Panc1 (cell line): ENCODE measurements around the gene C21orf91. TPM values are rescaled to one million over a fixed set of nuclear protein-coding genes. Genes with fewer than 3 reads are reported as not detected.

Source experiments
- ATAC-seq: fragments of 200-7000 bp; cut with Tn5 transposase; 2 replicates; pipeline ENCODE4 v1.9.1; 2020; ENCODE audit warnings: mild to moderate bottlenecking, moderate library complexity
- BruUV-seq: library from RNA; stranded (reverse); fragments of 400-500 nt; replicated peaks from 2 replicates; lab custom pipeline; 2021; lab: Mats Ljungman, UMichigan
- CTCF ChIA-PET: fragments of 300-600 bp; sonication (Branson Sonifier 250); formaldehyde crosslinking; loops from one replicate; lab custom pipeline; 2022; ENCODE audit warnings: antibody characterized with exemption; lab: Charles Lee
- POLR2A ChIA-PET: fragments of 300-600 bp; sonication (Branson Sonifier 250); formaldehyde crosslinking; loops from one replicate; lab custom pipeline; 2022; ENCODE audit warnings: antibody characterized with exemption; lab: Charles Lee
- DNase-seq: peaks from one replicate; pipeline ENCODE4 v3.0.0-alpha.2; 2010; ENCODE audit warnings: low read depth, low spot score
- H3K27ac ChIP-seq: 2 replicates; pipeline ENCODE4 v1.5.1; 2011; ENCODE audit warnings: mild to moderate bottlenecking, low read length, inconsistent platforms
- H3K27me3 ChIP-seq: fragments of 200-500 bp; sonication (Bioruptor generic); 2 replicates; pipeline ENCODE4 v1.6.0; 2014; ENCODE audit warnings: low read length, inconsistent platforms; ENCODE audit not compliant: control insufficient read depth, insufficient read depth
- H3K36me3 ChIP-seq: fragments of 200-500 bp; sonication (Bioruptor generic); 2 replicates; pipeline ENCODE4 v1.5.1; 2014; ENCODE audit warnings: inconsistent platforms, mild to moderate bottlenecking, low read length, moderate library complexity; ENCODE audit not compliant: control insufficient read depth, insufficient read depth
- H3K4me1 ChIP-seq: 2 replicates; pipeline ENCODE4 v1.5.1; 2011; ENCODE audit warnings: inconsistent platforms, mild to moderate bottlenecking, low read length, moderate library complexity; ENCODE audit not compliant: control insufficient read depth, insufficient read depth
- H3K4me3 ChIP-seq, 2 experiments: 2 replicates each; pipeline ENCODE4 v1.5.1; 2011 to 2012; ENCODE audit warnings: low read depth in 2 of 2, low read length in 2 of 2, mild to moderate bottlenecking in 2 of 2, inconsistent platforms in 1 of 2, moderate library complexity in 1 of 2
- H3K9me3 ChIP-seq: fragments of 200-500 bp; sonication (Bioruptor generic); 2 replicates; pipeline ENCODE4 v1.5.1; 2014; ENCODE audit warnings: low read depth, mild to moderate bottlenecking, inconsistent platforms, low read length, moderate library complexity; ENCODE audit not compliant: control insufficient read depth, insufficient read depth
- POLR2AphosphoS5 ChIP-seq: IDR thresholded peaks from 2 replicates; pipeline ENCODE4 v1.6.1; 2012; ENCODE audit warnings: mild to moderate bottlenecking, low read depth, low read length, moderate library complexity
- SIN3A ChIP-seq: IDR thresholded peaks from 2 replicates; pipeline ENCODE4 v1.6.1; 2012; ENCODE audit warnings: low read depth, mild to moderate bottlenecking, low read length, moderate library complexity, borderline replicate concordance; ENCODE audit not compliant: insufficient read depth
- TCF7L2 ChIP-seq: IDR thresholded peaks from 2 replicates; pipeline ENCODE4 v1.6.1; 2011; ENCODE audit warnings: mild to moderate bottlenecking, low read depth, low read length, inconsistent platforms
- in situ Hi-C: cut with HindIII; loops from 2 replicates; pipeline ENCODE4 v1.10.0; 2016; ENCODE audit warnings: low sequenced_read_pairs, low pct_unique_long_range_greater_than_20kb
- intact Hi-C: fragments of 100-400 bp; cut with micrococcal nuclease; formaldehyde crosslinking; loops from one replicate; pipeline ENCODE4 v1.10.0; 2022; ENCODE audit not compliant: unreplicated experiment
- total RNA-seq: library from RNA; stranded (reverse); gene quantifications from one replicate; pipeline ENCODE4 v1.2.1, GENCODE V29; 2021; ENCODE audit not compliant: unreplicated experiment
- TF ChIP-seq, protein P1 (sequence below), 2 experiments: IDR thresholded peaks; 2 replicates each; pipeline ENCODE4 v1.6.1; 2011 to 2012; ENCODE audit warnings: low read depth in 2 of 2, control low read depth in 1 of 2, low read length in 1 of 2, mild to moderate bottlenecking in 1 of 2, moderate library complexity in 1 of 2; ENCODE audit not compliant: insufficient read depth in 1 of 2
- TF ChIP-seq, protein P2 (sequence below): fragments of 450-650 bp; IDR thresholded peaks from 2 replicates; pipeline ENCODE4 v1.5.1; 2017; ENCODE audit warnings: mild to moderate bottlenecking

The C21orf91 gene
- total RNA-seq, 1 experiment from 2014 or later = 13.3 TPM

DNA sequence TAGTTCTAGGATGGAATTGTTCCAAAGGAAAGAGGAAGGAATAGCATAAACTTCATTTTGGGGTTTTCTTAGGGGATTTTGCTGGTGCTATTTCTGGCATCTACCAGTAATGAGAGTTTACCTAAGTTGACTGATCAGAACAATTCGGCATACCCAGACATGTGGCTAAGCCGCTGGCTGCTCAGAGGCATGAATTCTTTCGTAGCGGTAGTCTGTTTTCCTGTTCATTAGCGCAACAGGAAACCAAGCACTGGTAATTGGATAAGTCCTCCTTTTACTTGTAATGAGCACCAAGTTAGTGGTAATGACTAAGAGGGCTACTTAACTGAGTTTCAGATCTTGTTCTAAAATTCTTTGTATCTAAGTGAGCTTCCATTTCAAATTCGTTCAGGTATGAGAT, 38.6 kb downstream of the C21orf91 start:
- no peaks in the 10 kb centered on the region for H3K36me3 ChIP-seq
- no TSS peak for BruUV-seq
- no peaks in the 10 kb centered on the region for H3K9me3 ChIP-seq
- H3K4me1 ChIP-seq = no peaks in the 10 kb centered on the region
- ATAC-seq (no peak), DNase-seq (no peak)
- intact Hi-C loops (no loop called here), in situ Hi-C loops (no loop called here)
- CTCF ChIA-PET = no interaction called here
- H3K27ac ChIP-seq = no peak overlapping the region
- POLR2A ChIA-PET = no interaction called here
- TF ChIP-seq, protein P1, sequence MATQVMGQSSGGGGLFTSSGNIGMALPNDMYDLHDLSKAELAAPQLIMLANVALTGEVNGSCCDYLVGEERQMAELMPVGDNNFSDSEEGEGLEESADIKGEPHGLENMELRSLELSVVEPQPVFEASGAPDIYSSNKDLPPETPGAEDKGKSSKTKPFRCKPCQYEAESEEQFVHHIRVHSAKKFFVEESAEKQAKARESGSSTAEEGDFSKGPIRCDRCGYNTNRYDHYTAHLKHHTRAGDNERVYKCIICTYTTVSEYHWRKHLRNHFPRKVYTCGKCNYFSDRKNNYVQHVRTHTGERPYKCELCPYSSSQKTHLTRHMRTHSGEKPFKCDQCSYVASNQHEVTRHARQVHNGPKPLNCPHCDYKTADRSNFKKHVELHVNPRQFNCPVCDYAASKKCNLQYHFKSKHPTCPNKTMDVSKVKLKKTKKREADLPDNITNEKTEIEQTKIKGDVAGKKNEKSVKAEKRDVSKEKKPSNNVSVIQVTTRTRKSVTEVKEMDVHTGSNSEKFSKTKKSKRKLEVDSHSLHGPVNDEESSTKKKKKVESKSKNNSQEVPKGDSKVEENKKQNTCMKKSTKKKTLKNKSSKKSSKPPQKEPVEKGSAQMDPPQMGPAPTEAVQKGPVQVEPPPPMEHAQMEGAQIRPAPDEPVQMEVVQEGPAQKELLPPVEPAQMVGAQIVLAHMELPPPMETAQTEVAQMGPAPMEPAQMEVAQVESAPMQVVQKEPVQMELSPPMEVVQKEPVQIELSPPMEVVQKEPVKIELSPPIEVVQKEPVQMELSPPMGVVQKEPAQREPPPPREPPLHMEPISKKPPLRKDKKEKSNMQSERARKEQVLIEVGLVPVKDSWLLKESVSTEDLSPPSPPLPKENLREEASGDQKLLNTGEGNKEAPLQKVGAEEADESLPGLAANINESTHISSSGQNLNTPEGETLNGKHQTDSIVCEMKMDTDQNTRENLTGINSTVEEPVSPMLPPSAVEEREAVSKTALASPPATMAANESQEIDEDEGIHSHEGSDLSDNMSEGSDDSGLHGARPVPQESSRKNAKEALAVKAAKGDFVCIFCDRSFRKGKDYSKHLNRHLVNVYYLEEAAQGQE (IDR thresholded peaks at IDR 0.05; ENCODE audit: insufficient read depth in 1 of 2, low read depth in 2 of 2, low read length in 1 of 2) = no peak
- TF ChIP-seq TCF7L2 (no peak), POLR2AphosphoS5 (no peak), SIN3A (no peak)
- TF ChIP-seq, protein P2, sequence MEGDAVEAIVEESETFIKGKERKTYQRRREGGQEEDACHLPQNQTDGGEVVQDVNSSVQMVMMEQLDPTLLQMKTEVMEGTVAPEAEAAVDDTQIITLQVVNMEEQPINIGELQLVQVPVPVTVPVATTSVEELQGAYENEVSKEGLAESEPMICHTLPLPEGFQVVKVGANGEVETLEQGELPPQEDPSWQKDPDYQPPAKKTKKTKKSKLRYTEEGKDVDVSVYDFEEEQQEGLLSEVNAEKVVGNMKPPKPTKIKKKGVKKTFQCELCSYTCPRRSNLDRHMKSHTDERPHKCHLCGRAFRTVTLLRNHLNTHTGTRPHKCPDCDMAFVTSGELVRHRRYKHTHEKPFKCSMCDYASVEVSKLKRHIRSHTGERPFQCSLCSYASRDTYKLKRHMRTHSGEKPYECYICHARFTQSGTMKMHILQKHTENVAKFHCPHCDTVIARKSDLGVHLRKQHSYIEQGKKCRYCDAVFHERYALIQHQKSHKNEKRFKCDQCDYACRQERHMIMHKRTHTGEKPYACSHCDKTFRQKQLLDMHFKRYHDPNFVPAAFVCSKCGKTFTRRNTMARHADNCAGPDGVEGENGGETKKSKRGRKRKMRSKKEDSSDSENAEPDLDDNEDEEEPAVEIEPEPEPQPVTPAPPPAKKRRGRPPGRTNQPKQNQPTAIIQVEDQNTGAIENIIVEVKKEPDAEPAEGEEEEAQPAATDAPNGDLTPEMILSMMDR = no peak
- H3K27me3 ChIP-seq = no peaks in the 10 kb centered on the region
- no peak overlapping the region for H3K4me3 ChIP-seq

DNA sequence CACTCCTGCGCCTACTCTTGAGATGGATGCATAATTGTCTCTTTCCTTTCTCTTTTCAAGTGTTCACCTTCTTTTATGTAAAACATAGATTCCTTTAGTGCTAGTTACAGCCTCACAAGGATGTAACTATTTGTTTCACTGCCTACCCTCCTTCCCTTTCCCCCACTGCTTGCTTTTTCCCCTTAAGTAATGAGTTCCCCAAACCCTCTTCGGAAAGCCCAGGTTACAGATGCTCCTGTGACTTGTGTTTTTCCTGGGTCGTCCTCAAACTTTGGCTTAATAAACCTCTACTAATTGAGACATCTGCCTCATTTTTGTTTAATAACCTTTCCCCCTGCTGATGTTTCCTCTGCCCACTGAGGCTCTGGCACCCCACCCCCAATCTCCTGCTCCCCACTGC, 39.2 kb downstream of the C21orf91 start:
- Histone ChIP-seq H3K27me3 (no peaks in the 10 kb centered on the region), H3K27ac (no peak overlapping the region), H3K36me3 (no peaks in the 10 kb centered on the region), H3K4me3 (no peak overlapping the region), H3K9me3 (no peaks in the 10 kb centered on the region), H3K4me1 (no peaks in the 10 kb centered on the region)
- in situ Hi-C loops = no loop called here
- DNase-seq = no peak
- no peak for ATAC-seq
- ChIA-PET POLR2A (no interaction called here), CTCF (no interaction called here)
- no TSS peak for BruUV-seq
- TF ChIP-seq, protein P1 (IDR thresholded peaks at IDR 0.05; ENCODE audit: insufficient read depth in 1 of 2, low read depth in 2 of 2, low read length in 1 of 2) = no peak
- TF ChIP-seq SIN3A (no peak), TCF7L2 (no peak), POLR2AphosphoS5 (no peak)
- TF ChIP-seq, protein P2 = no peak
- intact Hi-C loops = no loop called here
